Measurements from ENCODE around the gene APBA2.

GRCh38 chr15:28896951-28897350 lies 11.2 kb downstream of the APBA2 start:
- TF ChIP-seq EP300 (IDR thresholded peaks at IDR 0.05) = no peak
- no peak for TF ChIP-seq POLR2A (IDR thresholded peaks at IDR 0.05)

All from tibial nerve (tissue), 3 donors.